GM12873 (cell line): ENCODE data around the gene PA2G4.

Experiments used
- TF ChIP-seq, protein P1 (sequence below): IDR thresholded peaks from 2 replicates; pipeline ENCODE4 v1.5.1; 2012; ENCODE audit warnings: low read depth, mild to moderate bottlenecking, moderate library complexity, low read length, control low read depth; ENCODE audit not compliant: insufficient read depth; ENCODE audit errors: missing control alignments

PA2G4 gene

DNA sequence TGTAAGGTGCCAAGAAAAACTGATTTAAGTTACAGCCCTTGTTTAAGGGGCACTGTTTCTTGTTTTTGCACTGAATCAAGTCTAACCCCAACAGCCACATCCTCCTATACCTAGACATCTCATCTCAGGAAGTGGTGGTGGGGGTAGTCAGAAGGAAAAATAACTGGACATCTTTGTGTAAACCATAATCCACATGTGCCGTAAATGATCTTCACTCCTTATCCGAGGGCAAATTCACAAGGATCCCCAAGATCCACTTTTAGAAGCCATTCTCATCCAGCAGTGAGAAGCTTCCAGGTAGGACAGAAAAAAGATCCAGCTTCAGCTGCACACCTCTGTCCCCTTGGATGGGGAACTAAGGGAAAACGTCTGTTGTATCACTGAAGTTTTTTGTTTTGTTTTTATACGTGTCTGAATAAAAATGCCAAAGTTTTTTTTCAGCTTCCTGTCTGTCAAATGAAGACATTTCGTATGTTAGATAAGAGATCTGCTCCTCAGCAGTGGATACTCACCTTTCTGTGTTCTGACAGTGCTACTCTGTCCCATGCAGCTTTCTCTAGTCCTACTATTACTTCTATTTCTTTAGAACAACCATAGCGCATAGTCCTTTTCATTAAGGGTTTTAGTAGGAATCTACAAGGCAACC is 1.2 kb upstream of the PA2G4 start:
- TF ChIP-seq, protein P1, sequence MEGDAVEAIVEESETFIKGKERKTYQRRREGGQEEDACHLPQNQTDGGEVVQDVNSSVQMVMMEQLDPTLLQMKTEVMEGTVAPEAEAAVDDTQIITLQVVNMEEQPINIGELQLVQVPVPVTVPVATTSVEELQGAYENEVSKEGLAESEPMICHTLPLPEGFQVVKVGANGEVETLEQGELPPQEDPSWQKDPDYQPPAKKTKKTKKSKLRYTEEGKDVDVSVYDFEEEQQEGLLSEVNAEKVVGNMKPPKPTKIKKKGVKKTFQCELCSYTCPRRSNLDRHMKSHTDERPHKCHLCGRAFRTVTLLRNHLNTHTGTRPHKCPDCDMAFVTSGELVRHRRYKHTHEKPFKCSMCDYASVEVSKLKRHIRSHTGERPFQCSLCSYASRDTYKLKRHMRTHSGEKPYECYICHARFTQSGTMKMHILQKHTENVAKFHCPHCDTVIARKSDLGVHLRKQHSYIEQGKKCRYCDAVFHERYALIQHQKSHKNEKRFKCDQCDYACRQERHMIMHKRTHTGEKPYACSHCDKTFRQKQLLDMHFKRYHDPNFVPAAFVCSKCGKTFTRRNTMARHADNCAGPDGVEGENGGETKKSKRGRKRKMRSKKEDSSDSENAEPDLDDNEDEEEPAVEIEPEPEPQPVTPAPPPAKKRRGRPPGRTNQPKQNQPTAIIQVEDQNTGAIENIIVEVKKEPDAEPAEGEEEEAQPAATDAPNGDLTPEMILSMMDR: no peak

DNA sequence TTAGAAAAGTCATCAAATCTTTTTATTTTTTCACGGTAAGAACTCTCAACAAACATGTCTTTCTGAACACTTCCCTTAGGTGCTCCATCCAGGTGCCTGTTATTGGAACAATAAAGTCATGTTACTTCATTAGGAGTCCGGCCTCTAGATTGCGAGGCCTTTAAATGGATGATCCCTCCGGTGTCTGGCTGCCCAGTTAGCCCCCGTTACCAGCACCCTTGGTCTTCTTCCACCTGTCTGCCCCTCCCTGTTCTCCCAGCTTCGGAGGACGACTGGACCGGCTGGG is 593 bp upstream of the PA2G4 start:
- TF ChIP-seq, protein P1: no peak

DNA sequence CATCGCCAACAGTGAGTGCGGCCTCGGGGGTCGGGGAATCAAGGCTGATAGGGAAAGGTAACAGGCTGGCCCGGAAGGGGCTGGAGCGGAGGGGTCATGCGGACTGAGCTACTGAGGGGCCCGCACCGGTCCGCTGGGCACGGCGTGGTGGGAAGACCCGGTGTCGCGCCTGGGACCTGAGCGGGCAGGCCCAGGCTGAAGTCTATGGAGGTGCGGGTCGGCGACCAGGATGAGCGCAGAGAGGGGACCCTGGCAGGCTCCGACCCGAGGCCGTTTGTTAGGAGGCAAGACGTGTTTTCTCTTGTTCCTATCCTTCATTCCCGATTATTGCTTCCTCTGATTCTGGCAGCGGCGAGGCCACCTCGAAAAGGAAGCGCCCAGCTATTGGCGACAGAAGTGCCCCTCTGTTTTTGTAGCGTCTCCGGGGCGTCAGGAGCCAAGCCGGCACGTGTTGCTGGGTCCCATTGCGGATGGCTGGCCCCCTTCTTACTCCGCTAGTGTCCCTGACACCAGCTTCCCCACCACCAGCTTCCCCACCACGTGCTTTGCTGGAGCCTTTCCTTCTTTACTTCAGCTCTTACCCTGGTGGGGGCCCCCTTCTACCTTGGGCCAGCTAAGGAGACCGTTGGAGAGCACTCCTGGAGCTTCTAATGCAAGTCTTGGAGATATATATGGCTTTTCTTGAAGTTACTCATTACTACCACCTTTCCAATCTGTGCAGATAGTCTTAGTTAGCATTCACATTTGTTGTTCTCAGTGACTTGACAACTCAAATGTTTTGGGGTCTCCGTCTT is 653 bp downstream of the PA2G4 start:
- TF ChIP-seq, protein P1: peak; percentile 5

DNA sequence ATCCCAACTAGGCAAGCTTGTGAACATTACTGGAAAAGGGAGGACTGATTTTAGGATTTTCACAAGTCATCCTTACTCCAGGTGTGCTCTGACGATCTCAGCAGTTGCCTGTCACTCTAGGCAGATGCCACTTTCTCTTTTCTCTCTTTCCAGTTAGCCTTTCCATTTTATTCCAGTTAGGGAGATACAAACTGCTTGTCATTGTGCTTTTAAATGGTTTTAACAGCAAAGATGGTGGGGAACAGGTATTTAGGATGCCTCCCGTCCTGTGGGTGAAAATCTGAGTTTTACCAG is 1.2 kb downstream of the PA2G4 start:
- TF ChIP-seq, protein P1: peak; percentile 1

DNA sequence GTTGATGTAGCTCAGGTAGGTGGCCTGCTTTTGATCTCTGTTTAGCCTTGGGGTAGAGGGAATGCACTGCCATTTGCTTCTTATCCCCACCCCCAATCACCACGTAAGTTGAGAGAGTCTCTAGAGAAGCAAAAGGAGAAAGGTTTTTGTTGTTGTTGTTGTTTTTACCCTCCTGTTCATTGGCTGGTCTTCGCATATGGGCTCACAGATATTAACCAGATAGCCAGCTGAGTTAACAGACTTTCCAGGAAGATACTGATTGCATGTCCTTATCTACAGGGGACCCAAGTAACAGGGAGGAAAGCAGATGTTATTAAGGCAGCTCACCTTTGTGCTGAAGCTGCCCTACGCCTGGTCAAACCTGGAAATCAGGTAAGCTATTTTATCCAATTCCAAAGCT is 2.9 kb downstream of the PA2G4 start:
- TF ChIP-seq, protein P1: no peak

DNA sequence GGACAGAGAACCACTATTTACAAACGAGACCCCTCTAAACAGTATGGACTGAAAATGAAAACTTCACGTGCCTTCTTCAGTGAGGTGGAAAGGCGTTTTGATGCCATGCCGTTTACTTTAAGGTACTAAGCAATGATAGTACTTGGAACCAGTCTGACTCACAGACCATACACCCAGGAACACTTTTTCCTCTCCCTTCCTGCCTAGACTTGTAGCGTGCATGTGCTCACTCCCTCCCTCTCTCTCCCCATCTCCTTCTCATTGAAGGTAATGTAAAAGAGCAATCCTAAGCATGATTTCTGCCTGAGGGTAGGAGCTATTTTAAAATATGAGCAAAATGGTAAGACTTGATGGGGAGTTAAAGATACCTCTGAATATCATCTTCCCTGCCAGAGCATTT is 6.2 kb downstream of the PA2G4 start:
- TF ChIP-seq, protein P1: no peak

DNA sequence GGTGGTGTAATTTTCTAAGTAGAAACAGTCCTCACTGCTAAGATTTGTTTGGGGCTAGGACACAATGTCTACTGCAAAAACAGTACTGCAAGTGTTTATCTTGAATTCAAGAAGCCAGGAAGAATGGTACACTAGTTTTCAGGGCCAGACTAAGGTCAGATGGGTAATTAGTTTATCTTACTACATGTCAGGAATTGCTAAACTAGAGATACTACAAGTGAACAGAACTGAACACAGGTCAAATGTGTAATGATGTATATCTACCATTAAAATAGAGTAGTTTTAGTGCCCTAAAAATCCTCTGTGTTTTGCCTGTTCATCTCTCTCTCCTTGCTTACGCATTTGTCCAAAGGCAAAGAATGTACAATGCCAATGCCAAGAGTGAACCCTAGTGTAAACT is 9.7 kb downstream of the PA2G4 start:
- TF ChIP-seq, protein P1: no peak
